Body of pancreas (tissue), 4 donors: Measurements from ENCODE around the gene P2RY8. TPM values are rescaled to one million over a fixed set of nuclear protein-coding genes. Genes with fewer than 3 reads are reported as not detected.

Experiments
- ATAC-seq: fragments of 150-250 bp; one replicate; pipeline ENCODE4 v1.9.1; 2016
- DNase-seq, 4 donors: peaks; one replicate each; pipeline ENCODE4 v3.0.0-alpha.2; 2019
- H3K27ac ChIP-seq, 4 donors: fragments of 200-600 bp; sonication (generic); 1 replicate in 3 of 4; 2 replicates in 1 of 4; pipeline versions ENCODE4 v1.5.1 to v1.6.1; 2016 to 2019; ENCODE audit warnings: mild to moderate bottlenecking in 1 of 4, mixed read lengths in 1 of 4, moderate library complexity in 1 of 4
- H3K27me3 ChIP-seq, 2 donors: fragments of 200-600 bp; sonication (generic); one replicate each; pipeline ENCODE4 v1.6.0; 2016; ENCODE audit warnings: mild to moderate bottlenecking in 1 of 2
- H3K36me3 ChIP-seq, 2 donors: fragments of 200-600 bp; sonication (generic); replicated peaks in 1 of 2; 2 replicates each; pipeline ENCODE4 v1.5.1; 2016; ENCODE audit warnings: low read depth in 2 of 2; ENCODE audit not compliant: insufficient read depth in 1 of 2
- H3K4me1 ChIP-seq: fragments of 200-600 bp; sonication (generic); one replicate; pipeline ENCODE4 v1.6.0; 2016
- H3K4me3 ChIP-seq, 2 donors: fragments of 200-600 bp; sonication (generic); 1 replicate in 1 of 2; 2 replicates in 1 of 2; pipeline ENCODE4 v1.5.1; 2016 to 2019
- H3K9me3 ChIP-seq, 3 donors: fragments of 200-600 bp; sonication (generic); 1 replicate in 2 of 3; 2 replicates in 1 of 3; pipeline ENCODE4 v1.5.1; 2016
- CTCF ChIP-seq, 7 experiments: fragments of 450-650 bp in 4 of 7; fragments of 200-600 bp in 3 of 7; sonication (generic) in 3 of 7; IDR thresholded peaks; one replicate each; pipeline ENCODE4 v1.5.1; 2016 to 2019; ENCODE audit warnings: antibody characterized with exemption in 7 of 7
- POLR2A ChIP-seq, 3 donors: fragments of 450-650 bp; IDR thresholded peaks; one replicate each; pipeline ENCODE4 v1.6.1; 2016; ENCODE audit warnings: antibody characterized with exemption in 3 of 3, mild to moderate bottlenecking in 2 of 3
- WGBS, 2 donors: methylation state at CpG; one replicate each; pipeline ENCODE4 v1.1.5; 2017; 5-methylcytosine and 5-hydroxymethylcytosine counted together
- intact Hi-C: fragments of 100-400 bp; cut with DNase I; formaldehyde crosslinking; loops from one replicate; pipeline ENCODE4 v1.15.1; 2023
- total RNA-seq, 2 donors: library from RNA; depleted of rRNA; stranded (reverse); fragments of >200 nt; gene quantifications; one replicate each; pipeline ENCODE4 v1.1.0, GENCODE V29; 2016

The P2RY8 gene
- total RNA-seq, 2 donors from 2014 or later: 0.66 to 0.78 TPM

GRCh38 chrX:1500701-1501624 lies 36.0 kb downstream of the P2RY8 start:
- Histone ChIP-seq H3K4me3 (no peak overlapping the region), H3K9me3 (no peaks in the 10 kb centered on the region), H3K27me3 (no peaks in the 10 kb centered on the region), H3K27ac (peak overlapping the region in 1 of 4 donors; percentile 50), H3K36me3 (no peaks in the 10 kb centered on the region), H3K4me1 (no peaks in the 10 kb centered on the region)
- WGBS, 2 donors: 65 to 73% methylated on average over 15 to 22 of the region's 23 CpGs
- TF ChIP-seq POLR2A (IDR thresholded peaks at IDR 0.05): no peak
- DNase-seq: no peak
- ATAC-seq: no peak
- intact Hi-C loops: no loop called here

GRCh38 chrX:1496076-1496475 lies 40.9 kb downstream of the P2RY8 start:
- WGBS, 2 donors: 48 to 60% methylated on average over 9 to 12 of the region's 12 CpGs
- no peak for ATAC-seq
- intact Hi-C loops: no loop called here
- DNase-seq: no peak
- Histone ChIP-seq H3K27ac (no peak overlapping the region), H3K36me3 (no peaks in the 10 kb centered on the region), H3K4me3 (no peak overlapping the region), H3K9me3 (no peaks in the 10 kb centered on the region), H3K4me1 (no peaks in the 10 kb centered on the region), H3K27me3 (no peaks in the 10 kb centered on the region)
- no peak for TF ChIP-seq CTCF (IDR thresholded peaks at IDR 0.05)
- no peak for TF ChIP-seq POLR2A (IDR thresholded peaks at IDR 0.05)

GRCh38 chrX:1493877-1494510 lies 43.0 kb downstream of the P2RY8 start:
- H3K27me3 ChIP-seq: no peaks in the 10 kb centered on the region
- H3K9me3 ChIP-seq: no peaks in the 10 kb centered on the region
- 17 to 33% methylated on average over 8 to 12 of the region's 15 CpGs for WGBS, 2 donors
- H3K4me1 ChIP-seq: no peaks in the 10 kb centered on the region
- no peak overlapping the region for H3K27ac ChIP-seq
- intact Hi-C loops: no loop called here
- no peak for ATAC-seq
- DNase-seq: peak in 1 of 4 donors; percentile 21
- TF ChIP-seq CTCF (IDR thresholded peaks at IDR 0.05) (no peak), POLR2A (IDR thresholded peaks at IDR 0.05) (no peak)
- no peaks in the 10 kb centered on the region for H3K36me3 ChIP-seq
- H3K4me3 ChIP-seq: no peak overlapping the region

GRCh38 chrX:1493412-1493811 lies 43.6 kb downstream of the P2RY8 start:
- no peaks in the 10 kb centered on the region for H3K36me3 ChIP-seq
- 21 to 25% methylated on average over 15 to 16 of the region's 16 CpGs for WGBS, 2 donors
- ATAC-seq: no peak
- H3K27ac ChIP-seq: no peak overlapping the region
- intact Hi-C loops: no loop called here
- TF ChIP-seq POLR2A (IDR thresholded peaks at IDR 0.05) (no peak), CTCF (IDR thresholded peaks at IDR 0.05) (no peak)
- H3K4me1 ChIP-seq: no peaks in the 10 kb centered on the region
- H3K9me3 ChIP-seq: no peaks in the 10 kb centered on the region
- H3K27me3 ChIP-seq: no peaks in the 10 kb centered on the region
- no peak for DNase-seq
- H3K4me3 ChIP-seq: no peak overlapping the region

GRCh38 chrX:1492421-1493012 lies 44.5 kb downstream of the P2RY8 start:
- H3K36me3 ChIP-seq: no peaks in the 10 kb centered on the region
- no peak overlapping the region for H3K27ac ChIP-seq
- 69 to 78% methylated on average over 8 of the region's 9 CpGs for WGBS, 2 donors
- intact Hi-C loops: no loop called here
- H3K27me3 ChIP-seq: no peaks in the 10 kb centered on the region
- H3K4me1 ChIP-seq: no peaks in the 10 kb centered on the region
- no peak overlapping the region for H3K4me3 ChIP-seq
- TF ChIP-seq CTCF (IDR thresholded peaks at IDR 0.05) (no peak), POLR2A (IDR thresholded peaks at IDR 0.05) (no peak)
- ATAC-seq (no peak), DNase-seq (no peak)
- no peaks in the 10 kb centered on the region for H3K9me3 ChIP-seq
